Astrocyte (in vitro differentiated cells and primary cell): ENCODE data around the gene CASP2. TPM values are rescaled to one million over a fixed set of nuclear protein-coding genes. Genes with fewer than 3 reads are reported as not detected.

Source experiments
- DNase-seq: peaks from one replicate; pipeline ENCODE4 v3.0.0-alpha.2; 2010; ENCODE audit warnings: low read depth
- FAIRE-seq: peaks from 2 replicates; lab custom pipeline; 2011; peaks lifted over from hg19 to GRCh38; lab: Jason Lieb, UNC
- H2AFZ ChIP-seq: 2 replicates; pipeline ENCODE4 v1.6.0; 2012; ENCODE audit warnings: low read depth, low read length, inconsistent platforms
- H3K27ac ChIP-seq: 2 replicates; pipeline ENCODE4 v1.5.1; 2011; ENCODE audit warnings: low read depth, low read length, inconsistent platforms
- H3K27me3 ChIP-seq: 2 replicates; pipeline ENCODE4 v1.6.0; 2011; ENCODE audit warnings: low read length, inconsistent platforms; ENCODE audit not compliant: insufficient read depth
- H3K36me3 ChIP-seq: 2 replicates; pipeline ENCODE4 v1.5.1; 2011; ENCODE audit warnings: low read length, inconsistent platforms; ENCODE audit not compliant: insufficient read depth
- H3K4me1 ChIP-seq: 2 replicates; pipeline ENCODE4 v1.5.1; 2011; ENCODE audit warnings: low read length, inconsistent platforms; ENCODE audit not compliant: insufficient read depth
- H3K4me2 ChIP-seq: 2 replicates; pipeline ENCODE4 v1.6.0; 2012; ENCODE audit warnings: low read length, inconsistent platforms
- H3K4me3 ChIP-seq: 2 replicates; pipeline ENCODE4 v1.5.1; 2011; ENCODE audit warnings: low read depth, mild to moderate bottlenecking, low read length, inconsistent platforms; ENCODE audit not compliant: insufficient read depth
- H3K79me2 ChIP-seq: 2 replicates; pipeline ENCODE4 v1.6.0; 2012; ENCODE audit warnings: mild to moderate bottlenecking, low read length, inconsistent platforms; ENCODE audit not compliant: insufficient read depth
- H3K9ac ChIP-seq: 2 replicates; pipeline ENCODE4 v1.6.0; 2012; ENCODE audit warnings: mild to moderate bottlenecking, low read length, inconsistent platforms
- H3K9me3 ChIP-seq: 2 replicates; pipeline ENCODE4 v1.5.1; 2012; ENCODE audit warnings: low read depth, mild to moderate bottlenecking, low read length, inconsistent platforms; ENCODE audit not compliant: insufficient read depth
- H4K20me1 ChIP-seq: 2 replicates; pipeline ENCODE4 v1.6.0; 2012; ENCODE audit warnings: low read length, inconsistent platforms; ENCODE audit not compliant: insufficient read depth
- H3K27ac Mint-ChIP-seq: one replicate; pipeline ENCODE4 v1.8.0; 2021; ENCODE audit warnings: mild to moderate bottlenecking, mixed read lengths; ENCODE audit not compliant: unreplicated experiment
- H3K27me3 Mint-ChIP-seq: one replicate; pipeline ENCODE4 v1.8.0; 2021; ENCODE audit warnings: low read depth, mixed read lengths; ENCODE audit not compliant: unreplicated experiment
- H3K36me3 Mint-ChIP-seq: one replicate; pipeline ENCODE4 v1.8.0; 2021; ENCODE audit warnings: low read depth, mixed read lengths; ENCODE audit not compliant: unreplicated experiment
- H3K4me1 Mint-ChIP-seq: one replicate; pipeline ENCODE4 v1.8.0; 2021; ENCODE audit warnings: low read depth, mixed read lengths; ENCODE audit not compliant: unreplicated experiment
- H3K4me3 Mint-ChIP-seq: one replicate; pipeline ENCODE4 v1.8.0; 2021; ENCODE audit warnings: mild to moderate bottlenecking, moderate library complexity, mixed read lengths; ENCODE audit not compliant: unreplicated experiment
- H3K9me3 Mint-ChIP-seq: one replicate; pipeline ENCODE4 v1.8.0; 2021; ENCODE audit warnings: mild to moderate bottlenecking, mixed read lengths; ENCODE audit not compliant: unreplicated experiment
- EZH2 ChIP-seq: IDR thresholded peaks from 2 replicates; pipeline ENCODE4 v1.6.1; 2012; ENCODE audit warnings: mild to moderate bottlenecking, low read length, inconsistent platforms; ENCODE audit not compliant: insufficient read depth
- total RNA-seq: library from RNA; stranded (reverse); gene quantifications from 2 replicates; pipeline ENCODE4 v1.2.1, GENCODE V29; 2021
- TF ChIP-seq, protein P1 (sequence below): IDR thresholded peaks from 2 replicates; pipeline ENCODE4 v1.5.1; 2011; ENCODE audit warnings: low read depth, mild to moderate bottlenecking, inconsistent platforms, low read length, moderate library complexity; ENCODE audit not compliant: insufficient read depth

Gene CASP2
- total RNA-seq, 1 donor from 2014 or later = 38.0 TPM

GRCh38 chr7:143255564-143255963 is 32.6 kb upstream of the CASP2 start:
- Histone ChIP-seq H3K36me3 (no peaks in the 10 kb centered on the region), H2AFZ (no peak overlapping the region)
- FAIRE-seq = no peak

DNA sequence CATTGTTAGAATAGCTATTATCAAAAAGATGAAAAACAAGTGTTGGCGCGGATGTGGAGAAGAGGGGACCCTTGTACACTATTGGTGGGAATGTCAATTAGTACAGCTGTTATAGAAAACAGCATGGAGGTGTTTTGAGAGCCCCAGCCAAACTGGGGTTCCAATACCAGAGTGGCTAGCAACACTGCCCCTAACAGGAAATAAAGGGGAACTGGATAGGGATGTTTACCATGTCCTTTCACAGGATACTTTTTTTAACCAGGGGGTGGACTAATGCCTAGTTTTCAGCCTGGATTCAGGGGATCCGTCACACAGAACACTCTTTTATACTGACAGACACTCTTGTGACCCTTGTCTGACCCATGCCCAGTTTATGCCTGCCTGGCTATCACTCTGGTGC is 31.8 kb upstream of the CASP2 start:
- no peak overlapping the region for H3K9ac ChIP-seq
- no peak overlapping the region for H2AFZ ChIP-seq
- no peaks in the 10 kb centered on the region for H3K36me3 Mint-ChIP-seq
- no peak overlapping the region for H3K4me3 Mint-ChIP-seq
- no peaks in the 10 kb centered on the region for H4K20me1 ChIP-seq
- H3K4me1 Mint-ChIP-seq = no peaks in the 10 kb centered on the region
- no peaks in the 10 kb centered on the region for H3K36me3 ChIP-seq
- H3K4me2 ChIP-seq = no peak overlapping the region
- TF ChIP-seq, protein P1, sequence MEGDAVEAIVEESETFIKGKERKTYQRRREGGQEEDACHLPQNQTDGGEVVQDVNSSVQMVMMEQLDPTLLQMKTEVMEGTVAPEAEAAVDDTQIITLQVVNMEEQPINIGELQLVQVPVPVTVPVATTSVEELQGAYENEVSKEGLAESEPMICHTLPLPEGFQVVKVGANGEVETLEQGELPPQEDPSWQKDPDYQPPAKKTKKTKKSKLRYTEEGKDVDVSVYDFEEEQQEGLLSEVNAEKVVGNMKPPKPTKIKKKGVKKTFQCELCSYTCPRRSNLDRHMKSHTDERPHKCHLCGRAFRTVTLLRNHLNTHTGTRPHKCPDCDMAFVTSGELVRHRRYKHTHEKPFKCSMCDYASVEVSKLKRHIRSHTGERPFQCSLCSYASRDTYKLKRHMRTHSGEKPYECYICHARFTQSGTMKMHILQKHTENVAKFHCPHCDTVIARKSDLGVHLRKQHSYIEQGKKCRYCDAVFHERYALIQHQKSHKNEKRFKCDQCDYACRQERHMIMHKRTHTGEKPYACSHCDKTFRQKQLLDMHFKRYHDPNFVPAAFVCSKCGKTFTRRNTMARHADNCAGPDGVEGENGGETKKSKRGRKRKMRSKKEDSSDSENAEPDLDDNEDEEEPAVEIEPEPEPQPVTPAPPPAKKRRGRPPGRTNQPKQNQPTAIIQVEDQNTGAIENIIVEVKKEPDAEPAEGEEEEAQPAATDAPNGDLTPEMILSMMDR = no peak
- no peak for TF ChIP-seq EZH2
- no peaks in the 10 kb centered on the region for H3K27me3 ChIP-seq
- peaks cover 2% of the 10 kb centered on the region for H3K27me3 Mint-ChIP-seq
- FAIRE-seq (no peak), DNase-seq (no peak)
- H3K79me2 ChIP-seq = no peaks in the 10 kb centered on the region
- H3K9me3 Mint-ChIP-seq = no peaks in the 10 kb centered on the region
- no peaks in the 10 kb centered on the region for H3K9me3 ChIP-seq
- H3K27ac Mint-ChIP-seq = no peak overlapping the region
- no peak overlapping the region for H3K27ac ChIP-seq
- no peak overlapping the region for H3K4me3 ChIP-seq
- no peaks in the 10 kb centered on the region for H3K4me1 ChIP-seq

More at GRCh38 chr7:143255564-143255963, 32.6 kb upstream of the CASP2 start:
- H3K4me1 Mint-ChIP-seq = no peaks in the 10 kb centered on the region
- Histone ChIP-seq H3K4me2 (no peak overlapping the region), H3K4me1 (no peaks in the 10 kb centered on the region), H3K4me3 (no peak overlapping the region), H3K9me3 (no peaks in the 10 kb centered on the region), H3K9ac (no peak overlapping the region), H3K79me2 (no peaks in the 10 kb centered on the region), H3K27ac (no peak overlapping the region), H4K20me1 (no peaks in the 10 kb centered on the region), H3K27me3 (no peaks in the 10 kb centered on the region)
- no peak overlapping the region for H3K4me3 Mint-ChIP-seq
- H3K27ac Mint-ChIP-seq = no peak overlapping the region
- TF ChIP-seq, protein P1 = no peak
- TF ChIP-seq EZH2 = no peak
- peak; percentile 41 for DNase-seq
- peaks cover 2% of the 10 kb centered on the region for H3K27me3 Mint-ChIP-seq
- H3K9me3 Mint-ChIP-seq = no peaks in the 10 kb centered on the region
- no peaks in the 10 kb centered on the region for H3K36me3 Mint-ChIP-seq

DNA sequence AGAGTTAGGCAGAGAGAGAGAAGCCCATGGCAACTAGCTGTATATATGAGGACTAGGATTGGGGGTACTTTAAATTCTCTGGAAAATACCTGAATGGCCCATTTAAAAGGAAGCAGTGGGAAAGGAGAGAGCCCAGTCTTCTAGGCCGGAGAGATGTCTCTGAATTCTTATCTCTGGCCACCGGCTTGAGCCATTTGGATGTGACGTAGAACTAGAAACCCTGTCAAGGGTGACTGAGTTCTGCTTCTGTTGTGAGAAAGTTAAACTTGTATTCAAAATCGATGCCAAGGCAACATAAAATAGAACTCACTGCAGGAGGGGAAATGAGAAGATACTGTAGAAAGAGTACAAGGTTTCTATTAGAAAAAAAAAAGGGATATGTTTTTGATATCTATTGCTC is 31.2 kb upstream of the CASP2 start:
- no peaks in the 10 kb centered on the region for H3K36me3 ChIP-seq
- no peak overlapping the region for H2AFZ ChIP-seq
- no peaks in the 10 kb centered on the region for H3K36me3 Mint-ChIP-seq
- no peaks in the 10 kb centered on the region for H3K4me1 Mint-ChIP-seq
- H3K27me3 ChIP-seq = no peaks in the 10 kb centered on the region
- no peak overlapping the region for H3K4me2 ChIP-seq
- H3K4me3 Mint-ChIP-seq = no peak overlapping the region
- H3K4me1 ChIP-seq = no peaks in the 10 kb centered on the region
- DNase-seq (no peak), FAIRE-seq (no peak)
- H3K79me2 ChIP-seq = no peaks in the 10 kb centered on the region
- no peak overlapping the region for H3K9ac ChIP-seq
- H3K27me3 Mint-ChIP-seq = peaks cover 2% of the 10 kb centered on the region
- H3K4me3 ChIP-seq = no peak overlapping the region
- H3K27ac ChIP-seq = no peak overlapping the region
- no peaks in the 10 kb centered on the region for H3K9me3 ChIP-seq
- H3K27ac Mint-ChIP-seq = no peak overlapping the region
- H4K20me1 ChIP-seq = no peaks in the 10 kb centered on the region
- H3K9me3 Mint-ChIP-seq = no peaks in the 10 kb centered on the region
- TF ChIP-seq, protein P1 = no peak
- TF ChIP-seq EZH2 = no peak
